Right lobe of liver (tissue), 4 donors: ENCODE results near the gene C4B.
"Not testable (repeated sequence)": the region's sequence is repeated elsewhere in the genome, so short reads cannot be mapped to it uniquely, and the experiment has no call there.

Experiments
- POLR2A ChIP-seq: fragments of 450-650 bp; IDR thresholded peaks from one replicate; pipeline ENCODE4 v1.6.1; 2017; ENCODE audit warnings: antibody characterized with exemption, mild to moderate bottlenecking
- TF ChIP-seq, protein P1 (sequence below), 4 donors: fragments of 200-600 bp in 3 of 4; fragments of 450-650 bp in 1 of 4; IDR thresholded peaks; one replicate each; pipeline versions ENCODE4 v1.5.1 to v1.8.0; 2016 to 2022; ENCODE audit warnings: antibody characterized with exemption in 4 of 4, mild to moderate bottlenecking in 2 of 4
- donor health status: DM: no; HTN: no; CAD: no.
- donor health status: DM: no; HTN: no; CAD: no.
- donor health status: DM: no; HTN: yes; CAD: no.

GRCh38 chr6:31989363-31989762, 25.2 kb upstream of the C4B start:
- TF ChIP-seq, protein P1, sequence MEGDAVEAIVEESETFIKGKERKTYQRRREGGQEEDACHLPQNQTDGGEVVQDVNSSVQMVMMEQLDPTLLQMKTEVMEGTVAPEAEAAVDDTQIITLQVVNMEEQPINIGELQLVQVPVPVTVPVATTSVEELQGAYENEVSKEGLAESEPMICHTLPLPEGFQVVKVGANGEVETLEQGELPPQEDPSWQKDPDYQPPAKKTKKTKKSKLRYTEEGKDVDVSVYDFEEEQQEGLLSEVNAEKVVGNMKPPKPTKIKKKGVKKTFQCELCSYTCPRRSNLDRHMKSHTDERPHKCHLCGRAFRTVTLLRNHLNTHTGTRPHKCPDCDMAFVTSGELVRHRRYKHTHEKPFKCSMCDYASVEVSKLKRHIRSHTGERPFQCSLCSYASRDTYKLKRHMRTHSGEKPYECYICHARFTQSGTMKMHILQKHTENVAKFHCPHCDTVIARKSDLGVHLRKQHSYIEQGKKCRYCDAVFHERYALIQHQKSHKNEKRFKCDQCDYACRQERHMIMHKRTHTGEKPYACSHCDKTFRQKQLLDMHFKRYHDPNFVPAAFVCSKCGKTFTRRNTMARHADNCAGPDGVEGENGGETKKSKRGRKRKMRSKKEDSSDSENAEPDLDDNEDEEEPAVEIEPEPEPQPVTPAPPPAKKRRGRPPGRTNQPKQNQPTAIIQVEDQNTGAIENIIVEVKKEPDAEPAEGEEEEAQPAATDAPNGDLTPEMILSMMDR (IDR thresholded peaks at IDR 0.05) = not testable (repeated sequence)
- TF ChIP-seq POLR2A = not testable (repeated sequence)
